GM12801 (cell line): ENCODE measurements around the gene ADH6.

Experiments
- TF ChIP-seq, protein P1 (sequence below): IDR thresholded peaks from one replicate; pipeline ENCODE4 v1.5.1; 2011; ENCODE audit warnings: control low read depth; ENCODE audit not compliant: insufficient read length; ENCODE audit errors: extremely low read depth

The ADH6 gene

DNA sequence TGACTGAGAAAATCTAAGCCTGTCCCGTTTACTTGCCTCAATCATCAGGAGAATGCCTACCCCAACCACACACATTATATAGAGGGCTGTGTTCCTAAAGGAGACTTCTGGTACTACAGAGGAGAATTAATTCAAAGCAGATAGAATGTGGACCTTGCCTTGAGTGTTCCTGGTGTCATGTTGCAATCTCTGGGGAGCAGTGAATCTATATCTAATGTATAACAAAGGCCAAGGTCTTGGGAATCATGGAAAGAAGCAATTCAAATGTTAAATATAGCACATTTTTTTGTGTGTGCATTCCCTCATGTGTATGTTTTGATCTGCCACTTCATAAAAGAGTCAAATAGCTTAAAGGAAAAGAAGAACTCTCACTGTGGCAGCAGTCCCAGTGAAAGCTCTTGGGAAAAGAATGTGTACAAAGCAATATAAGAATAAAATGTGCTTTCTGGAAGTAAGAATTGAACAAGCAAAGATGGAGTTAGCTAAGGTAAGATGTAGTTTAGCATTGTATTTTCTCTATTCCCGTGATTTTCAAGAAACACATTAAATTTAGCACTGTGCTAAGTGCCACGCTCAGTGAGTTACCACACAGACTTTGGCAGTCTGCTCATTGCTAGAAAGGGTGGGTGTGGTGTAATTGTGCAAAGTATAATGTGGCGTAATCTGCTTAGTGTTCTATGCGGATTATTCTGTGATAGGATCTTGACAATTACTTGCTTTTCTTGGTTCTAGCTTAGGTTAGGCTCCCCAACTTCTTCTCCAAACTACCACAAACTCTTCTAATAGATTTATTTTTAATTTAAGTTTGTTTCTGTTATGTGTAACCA is 13.7 kb downstream of the ADH6 start:
- TF ChIP-seq, protein P1, sequence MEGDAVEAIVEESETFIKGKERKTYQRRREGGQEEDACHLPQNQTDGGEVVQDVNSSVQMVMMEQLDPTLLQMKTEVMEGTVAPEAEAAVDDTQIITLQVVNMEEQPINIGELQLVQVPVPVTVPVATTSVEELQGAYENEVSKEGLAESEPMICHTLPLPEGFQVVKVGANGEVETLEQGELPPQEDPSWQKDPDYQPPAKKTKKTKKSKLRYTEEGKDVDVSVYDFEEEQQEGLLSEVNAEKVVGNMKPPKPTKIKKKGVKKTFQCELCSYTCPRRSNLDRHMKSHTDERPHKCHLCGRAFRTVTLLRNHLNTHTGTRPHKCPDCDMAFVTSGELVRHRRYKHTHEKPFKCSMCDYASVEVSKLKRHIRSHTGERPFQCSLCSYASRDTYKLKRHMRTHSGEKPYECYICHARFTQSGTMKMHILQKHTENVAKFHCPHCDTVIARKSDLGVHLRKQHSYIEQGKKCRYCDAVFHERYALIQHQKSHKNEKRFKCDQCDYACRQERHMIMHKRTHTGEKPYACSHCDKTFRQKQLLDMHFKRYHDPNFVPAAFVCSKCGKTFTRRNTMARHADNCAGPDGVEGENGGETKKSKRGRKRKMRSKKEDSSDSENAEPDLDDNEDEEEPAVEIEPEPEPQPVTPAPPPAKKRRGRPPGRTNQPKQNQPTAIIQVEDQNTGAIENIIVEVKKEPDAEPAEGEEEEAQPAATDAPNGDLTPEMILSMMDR, result no peak

GRCh38 chr4:99202536-99202935 is 16.5 kb downstream of the ADH6 start:
- TF ChIP-seq, protein P1, result no peak

- TF ChIP-seq, protein P1, result no peak
These were observed 17.0 kb downstream of the ADH6 start for GRCh38 chr4:99202094-99202493.

DNA sequence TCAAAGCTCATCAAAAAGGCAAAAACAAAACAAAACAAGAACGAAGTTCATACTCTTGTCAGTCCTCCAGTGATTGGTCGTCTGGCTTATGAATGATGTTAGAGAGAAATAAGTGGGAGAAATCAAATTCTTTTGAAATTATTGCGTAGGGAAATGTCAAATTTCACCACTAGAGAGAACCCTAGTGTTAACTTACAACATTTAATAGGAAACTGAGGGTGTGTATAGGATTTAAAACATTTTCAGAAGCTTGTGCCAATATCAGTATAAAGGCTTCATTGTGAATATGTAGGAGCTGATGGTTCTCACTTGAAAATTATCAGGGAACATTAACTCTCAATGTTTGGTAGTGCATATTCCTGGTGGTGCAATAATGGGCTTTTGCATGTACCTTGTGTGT is 17.4 kb downstream of the ADH6 start:
- TF ChIP-seq, protein P1, result no peak

- TF ChIP-seq, protein P1, result no peak
These were observed 18.9 kb downstream of the ADH6 start for GRCh38 chr4:99200138-99200537.

- TF ChIP-seq, protein P1, result no peak
These were observed 28.7 kb downstream of the ADH6 start for GRCh38 chr4:99190336-99190735.

GRCh38 chr4:99186029-99186428 is 33.0 kb downstream of the ADH6 start:
- TF ChIP-seq, protein P1, result no peak
